HCT116 (cell line): Measurements from ENCODE around the gene PPP1R27. TPM values are rescaled to one million over a fixed set of nuclear protein-coding genes. Genes with fewer than 3 reads are reported as not detected.

ENCODE experiments used
- ATAC-seq: fragments of 200-7000 bp; cut with Tn5 transposase; 2 replicates; pipeline ENCODE4 v1.9.1; 2020; ENCODE audit warnings: mild to moderate bottlenecking, moderate library complexity
- BruUV-seq: library from RNA; stranded (reverse); fragments of 400-500 nt; replicated peaks from 2 replicates; lab custom pipeline; 2021; lab: Mats Ljungman, UMichigan
- CTCF ChIA-PET: fragments of 300-600 bp; sonication (Branson Sonifier 250); formaldehyde crosslinking; loops from one replicate; lab custom pipeline; 2021; ENCODE audit warnings: antibody characterized with exemption; lab: Charles Lee
- POLR2A ChIA-PET: fragments of 300-600, 350-600 bp; sonication (Branson Sonifier 250); formaldehyde crosslinking; loops from one replicate; lab custom pipeline; 2021; ENCODE audit warnings: antibody characterized with exemption; lab: Charles Lee
- RAD21 ChIA-PET, 2 experiments: fragments of 300-600 bp; sonication (Branson Sonifier 250); formaldehyde crosslinking; loops; one replicate each; lab custom pipeline; 2023; ENCODE audit warnings: low total read pairs in 2 of 2; ENCODE audit not compliant: uncharacterized antibody in 2 of 2, unreplicated experiment in 2 of 2, low non-redundant PET in 1 of 2; lab: Charles Lee
- DNase-seq: peaks from one replicate; pipeline ENCODE4 v3.0.0-alpha.2; 2010; ENCODE audit warnings: low read depth, low spot score
- H2AFZ ChIP-seq: fragments of 200-600 bp; shearing (Covaris generic), sonication (generic); 2 replicates; pipeline ENCODE4 v1.6.1; 2017; ENCODE audit warnings: low read depth, mixed run types, mixed read lengths, antibody characterized with exemption, low read length; ENCODE audit not compliant: poor library complexity, severe bottlenecking
- H3K27ac ChIP-seq: 2 replicates; pipeline ENCODE4 v1.5.1; 2012; ENCODE audit warnings: low read depth, low read length
- H3K27me3 ChIP-seq: fragments of 200-600 bp; sonication (generic); 2 replicates; pipeline ENCODE4 v1.6.1; 2016; ENCODE audit warnings: mixed run types, low read length, mixed read lengths; ENCODE audit not compliant: insufficient read depth
- H3K36me3 ChIP-seq, 2 experiments: fragments of 200-500 bp in 1 of 2; fragments of 200-600 bp in 1 of 2; sonication (Bioruptor generic) in 1 of 2; sonication (generic) in 1 of 2; 2 replicates each; pipeline versions ENCODE4 v1.5.1 to v1.6.1; 2014 to 2016; ENCODE audit warnings: low read length in 2 of 2, inconsistent platforms in 1 of 2, mixed read lengths in 1 of 2, mixed run types in 1 of 2; ENCODE audit not compliant: insufficient read depth in 2 of 2, control insufficient read depth in 1 of 2
- H3K4me1 ChIP-seq, 2 experiments: fragments of 200-600 bp in 1 of 2; sonication (generic) in 1 of 2; 2 replicates each; pipeline versions ENCODE4 v1.5.1 to v1.6.1; 2012 to 2017; ENCODE audit warnings: low read length in 2 of 2, inconsistent platforms in 1 of 2, mild to moderate bottlenecking in 1 of 2, mixed read lengths in 1 of 2, mixed run types in 1 of 2, moderate library complexity in 1 of 2; ENCODE audit not compliant: insufficient read depth in 2 of 2, control insufficient read depth in 1 of 2
- H3K4me2 ChIP-seq: fragments of 200-600 bp; sonication (generic); 2 replicates; pipeline ENCODE4 v1.6.1; 2017; ENCODE audit warnings: mixed run types, low read length, mixed read lengths
- H3K4me3 ChIP-seq, 2 experiments: fragments of 200-600 bp in 1 of 2; sonication (generic) in 1 of 2; replicated peaks in 1 of 2; 2 replicates each; pipeline ENCODE4 v1.5.1; 2011 to 2016; ENCODE audit warnings: low read length in 2 of 2, control low read depth in 1 of 2, low read depth in 1 of 2, mild to moderate bottlenecking in 1 of 2, mixed read lengths in 1 of 2, mixed run types in 1 of 2
- H3K79me2 ChIP-seq: fragments of 200-600 bp; sonication (generic); 2 replicates; pipeline ENCODE4 v1.6.1; 2017; ENCODE audit warnings: mild to moderate bottlenecking, mixed run types, low read length, moderate library complexity, mixed read lengths; ENCODE audit not compliant: insufficient read depth
- H3K9ac ChIP-seq: fragments of 200-600 bp; sonication (generic); 2 replicates; pipeline ENCODE4 v1.6.1; 2016; ENCODE audit warnings: low read length, mixed read lengths
- H3K9me2 ChIP-seq: fragments of 200-600 bp; sonication (generic), shearing (Covaris generic); 2 replicates; pipeline ENCODE4 v1.6.1; 2017; ENCODE audit warnings: mixed run types, mild to moderate bottlenecking, moderate library complexity; ENCODE audit not compliant: insufficient read depth
- H3K9me3 ChIP-seq, 2 experiments: fragments of 200-500 bp in 1 of 2; fragments of 200-600 bp in 1 of 2; sonication (Bioruptor generic) in 1 of 2; sonication (generic) in 1 of 2; 2 replicates each; pipeline ENCODE4 v1.6.1; 2014 to 2017; ENCODE audit warnings: low read length in 2 of 2, mixed read lengths in 2 of 2, inconsistent platforms in 1 of 2, low read depth in 1 of 2, mild to moderate bottlenecking in 1 of 2, mixed run types in 1 of 2, moderate library complexity in 1 of 2; ENCODE audit not compliant: control insufficient read depth in 1 of 2, insufficient read depth in 1 of 2
- H4K20me1 ChIP-seq: fragments of 200-600 bp; sonication (generic), shearing (Covaris generic); 2 replicates; pipeline ENCODE4 v1.6.1; 2017; ENCODE audit warnings: mixed run types, mild to moderate bottlenecking, moderate library complexity; ENCODE audit not compliant: insufficient read depth
- CEBPB ChIP-seq: IDR thresholded peaks from 2 replicates; pipeline ENCODE4 v1.6.1; 2012; ENCODE audit warnings: low read depth
- CTCF ChIP-seq, 3 experiments: fragments of 200-600 bp in 1 of 3; sonication (generic) in 1 of 3; IDR thresholded peaks in 2 of 3; conservative IDR thresholded peaks in 1 of 3; 2 replicates each; pipeline ENCODE4 v1.5.1; 2012 to 2017; ENCODE audit warnings: low read depth in 2 of 3, low read length in 2 of 3, antibody characterized with exemption in 1 of 3, borderline replicate concordance in 1 of 3, control low read depth in 1 of 3, mild to moderate bottlenecking in 1 of 3, mixed read lengths in 1 of 3, mixed run types in 1 of 3, moderate library complexity in 1 of 3; ENCODE audit not compliant: insufficient read depth in 1 of 3
- EZH2 ChIP-seq: fragments of 200-600 bp; sonication (generic); IDR thresholded peaks from 2 replicates; pipeline ENCODE4 v1.6.1; 2017; ENCODE audit warnings: antibody characterized with exemption, mixed run types
- EZH2phosphoT487 ChIP-seq: fragments of 200-600 bp; IDR thresholded peaks from 2 replicates; pipeline ENCODE4 v1.6.1; 2018; ENCODE audit warnings: antibody characterized with exemption, borderline replicate concordance
- POLR2A ChIP-seq: IDR thresholded peaks from 2 replicates; pipeline ENCODE4 v1.7.0; 2011; ENCODE audit warnings: borderline replicate concordance; ENCODE audit not compliant: insufficient read depth, insufficient read length; ENCODE audit errors: extremely low read depth
- POLR2AphosphoS5 ChIP-seq: IDR thresholded peaks from 2 replicates; pipeline ENCODE4 v1.6.1; 2011; ENCODE audit warnings: mild to moderate bottlenecking, low read depth, low read length, moderate library complexity
- intact Hi-C: fragments of 100-400 bp; cut with micrococcal nuclease; formaldehyde crosslinking; loops from 2 replicates; pipeline ENCODE4 v1.10.0; 2022
- total RNA-seq: library from RNA; stranded (reverse); gene quantifications from one replicate; pipeline ENCODE4 v1.2.1, GENCODE V29; 2021; ENCODE audit not compliant: unreplicated experiment

PPP1R27 gene
- total RNA-seq, 1 experiment from 2014 or later: not detected

DNA sequence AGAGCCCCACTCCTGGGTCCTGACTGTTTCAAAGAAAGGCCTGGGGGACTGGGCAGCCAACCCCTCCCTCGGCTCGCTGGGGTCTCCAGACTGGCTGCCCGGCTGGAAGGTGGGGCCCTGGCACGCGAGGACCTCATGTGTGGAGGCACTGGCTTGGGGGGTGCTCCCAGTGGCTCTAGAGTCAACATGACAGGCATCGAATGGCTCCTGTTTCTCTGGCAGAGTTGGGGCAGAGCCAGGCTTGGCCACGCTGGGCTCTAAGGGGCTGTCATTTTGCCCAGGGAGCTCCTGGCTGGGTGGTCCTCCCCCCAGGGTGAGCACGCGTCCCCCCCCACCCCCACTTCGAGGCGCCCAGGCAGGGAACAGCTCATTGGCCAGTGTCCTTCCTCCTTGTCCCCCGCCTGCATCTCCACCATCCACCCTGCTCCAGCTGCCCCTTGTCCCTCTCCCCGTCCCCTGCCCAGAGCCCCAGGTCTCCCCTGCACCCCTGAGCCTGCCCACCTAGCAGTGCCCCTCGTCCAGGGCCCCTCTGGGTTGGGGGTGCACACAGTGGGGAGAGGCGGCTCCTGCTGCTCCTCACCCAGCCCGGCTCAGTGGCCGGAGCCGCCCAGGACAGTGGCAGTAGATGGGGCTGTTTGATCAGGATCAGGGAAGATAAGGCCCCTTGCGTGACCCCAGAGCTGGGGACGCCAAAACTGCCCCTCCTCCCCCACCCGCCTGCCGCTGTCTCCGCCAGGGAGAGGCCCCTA, 28.2 kb downstream of the PPP1R27 start:
- no peaks in the 10 kb centered on the region for H3K9me2 ChIP-seq
- DNase-seq: no peak
- ATAC-seq: peak; percentile 18; the same call in 1 of the 2 replicates
- no peak overlapping the region for H3K27ac ChIP-seq
- RAD21 ChIA-PET: interaction anchor here in 1 of 2 experiments (0.6 kb wide), 1 partner anchor 530 kb away, joined by 4 read pairs; no protein-coding TSS in a partner anchor
- H4K20me1 ChIP-seq: no peaks in the 10 kb centered on the region
- peaks cover 13% of the 10 kb centered on the region; the same call in 1 of the 2 replicates for H3K27me3 ChIP-seq
- BruUV-seq: no TSS peak
- H2AFZ ChIP-seq: no peak overlapping the region
- H3K9me3 ChIP-seq: no peaks in the 10 kb centered on the region
- no peak overlapping the region for H3K4me2 ChIP-seq
- H3K36me3 ChIP-seq: no peaks in the 10 kb centered on the region
- POLR2A ChIA-PET: no interaction called here
- peaks cover 0 to 6% of the 10 kb centered on the region in 2 experiments; a peak in 2 of 4 replicates for H3K4me1 ChIP-seq
- TF ChIP-seq POLR2AphosphoS5 (no peak), EZH2 (no peak), POLR2A (no peak), CTCF (IDR thresholded peaks at IDR 0.05 in 2 of 3, conservative IDR thresholded peaks at IDR 0.05 in 1 of 3; ENCODE audit: borderline replicate concordance in 1 of 3, insufficient read depth in 1 of 3, low read depth in 2 of 3, low read length in 2 of 3) (no peak), EZH2phosphoT487 (no peak), CEBPB (no peak)
- TF ChIP-seq, all 23 proteins: peak for 0
- no peaks in the 10 kb centered on the region for H3K79me2 ChIP-seq
- intact Hi-C loops: no loop called here
- CTCF ChIA-PET: no interaction called here
- no peak overlapping the region for H3K4me3 ChIP-seq
- no peak overlapping the region for H3K9ac ChIP-seq
